Cardiac septum (tissue), 1 donor: ENCODE measurements around the gene TREML1. TPM values are rescaled to one million over a fixed set of nuclear protein-coding genes. Genes with fewer than 3 reads are reported as not detected.
A peak's percentile ranks its signal among the peaks of the same experiment; 100 is the strongest.
"Not testable (repeated sequence)": the region's sequence is repeated elsewhere in the genome, so short reads cannot be mapped to it uniquely, and the experiment has no call there.

Experiments
- DNase-seq: peaks from one replicate; pipeline ENCODE4 v3.0.0-alpha.2; 2020; ENCODE audit warnings: low spot score
- intact Hi-C: fragments of 100-400 bp; cut with DNase I; formaldehyde crosslinking; loops from one replicate; pipeline ENCODE4 v1.14.0; 2022
- total RNA-seq: library from RNA; stranded (reverse); fragmentation: NEBNext Ultra II Directional; extraction: Animal tissue kit (Norgen Biotek cat#: 25700); gene quantifications from one replicate; pipeline ENCODE4 v1.2.1, GENCODE V29; 2021
- donor health status: DM: no; HTN: no; CAD: no.

The TREML1 gene
- total RNA-seq, 1 donor from 2014 or later = not detected

DNA sequence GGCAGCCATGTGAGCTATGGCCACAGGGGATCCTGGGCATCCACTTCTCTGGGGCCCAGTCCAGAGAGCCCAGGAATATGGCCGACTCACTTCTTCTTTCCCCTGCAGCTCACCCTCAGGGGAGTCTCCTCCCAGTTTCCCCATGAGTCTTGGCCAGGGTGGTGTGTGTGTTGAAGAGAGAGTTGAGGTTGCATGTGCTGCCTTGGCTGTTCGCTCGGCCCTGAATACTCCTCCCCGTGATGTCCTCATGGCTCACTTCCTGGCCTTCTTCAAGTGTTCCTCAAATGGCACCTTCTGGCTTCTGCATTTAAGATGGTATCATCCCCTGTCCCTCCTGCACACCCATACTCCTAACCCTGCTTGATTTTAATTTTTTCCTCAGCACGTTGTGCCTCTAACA, 3.2 kb upstream of the TREML1 start:
- DNase-seq = no peak
- intact Hi-C loops = no loop called here

DNA sequence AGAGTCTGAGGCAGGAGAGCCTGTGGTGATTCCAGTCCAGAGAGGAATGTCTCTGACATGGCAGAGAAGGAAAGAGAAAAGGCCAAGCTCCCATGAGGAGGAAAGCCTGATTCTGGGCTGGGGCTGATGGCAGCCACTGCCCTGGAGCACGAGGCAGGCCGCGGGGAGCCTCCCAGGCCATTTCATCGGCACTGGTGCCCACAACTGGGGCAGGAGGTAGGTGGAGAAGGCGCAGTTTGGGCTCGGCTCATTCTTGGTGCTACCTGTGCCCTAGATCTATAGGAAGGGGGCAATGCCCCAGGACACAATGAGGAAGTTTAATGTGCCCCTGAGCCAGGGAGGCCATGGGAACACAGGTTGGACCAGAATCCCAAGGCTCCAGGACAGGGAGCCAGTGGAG, 2.6 kb upstream of the TREML1 start:
- intact Hi-C loops = no loop called here
- no peak for DNase-seq

DNA sequence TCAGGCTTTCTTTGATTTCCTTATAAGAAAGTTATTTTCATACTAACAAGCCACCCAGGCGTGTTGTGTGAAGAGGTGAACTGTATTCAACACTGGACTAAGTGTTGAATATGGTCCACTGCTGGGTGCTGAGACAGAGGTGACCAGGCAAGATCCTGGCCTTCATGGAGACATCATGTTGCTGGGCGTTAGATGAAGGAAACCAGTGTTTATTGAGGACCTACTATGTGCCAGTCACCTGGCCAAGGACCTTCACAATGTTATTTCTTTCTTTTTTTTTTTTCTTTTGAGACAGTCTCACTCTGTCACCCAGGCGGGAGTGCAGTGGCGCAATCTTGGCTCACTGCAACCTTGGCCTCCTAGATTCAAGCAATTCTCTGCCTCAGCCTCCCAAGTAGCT, 1.9 kb upstream of the TREML1 start:
- intact Hi-C loops = no loop called here
- no peak for DNase-seq

DNA sequence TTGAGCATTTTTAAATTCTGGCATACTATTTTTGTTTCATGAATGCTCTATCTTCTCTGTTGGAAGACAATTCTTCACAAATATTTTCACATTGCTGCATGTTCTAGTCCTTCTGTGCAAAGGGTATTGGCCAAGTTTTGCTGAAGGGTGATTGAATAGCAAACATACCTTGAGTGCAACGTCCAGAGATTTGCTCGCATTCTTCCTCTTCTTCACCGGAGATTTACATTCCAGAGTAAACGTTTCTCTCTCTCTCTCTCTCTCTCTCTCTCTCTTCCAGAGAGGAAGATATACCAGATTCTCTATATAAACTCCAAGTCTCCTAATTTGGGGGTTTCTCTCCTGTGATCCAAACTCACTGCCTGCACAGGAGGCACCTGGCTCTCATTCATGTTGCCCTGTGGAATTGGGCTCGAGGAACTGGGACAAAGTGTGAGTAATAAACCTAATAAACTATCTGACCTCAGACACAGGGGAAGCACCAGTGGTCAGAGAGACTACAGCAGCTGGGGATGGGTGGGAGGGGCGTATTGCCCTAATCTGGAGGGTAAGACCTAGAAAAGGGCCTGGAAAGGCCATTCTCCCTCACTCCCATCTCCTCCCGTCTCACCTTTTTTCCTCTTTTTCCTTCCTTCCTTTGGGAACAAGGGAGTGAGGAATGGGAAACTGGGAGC, 1.1 kb upstream of the TREML1 start:
- DNase-seq = no peak
- intact Hi-C loops = no loop called here

DNA sequence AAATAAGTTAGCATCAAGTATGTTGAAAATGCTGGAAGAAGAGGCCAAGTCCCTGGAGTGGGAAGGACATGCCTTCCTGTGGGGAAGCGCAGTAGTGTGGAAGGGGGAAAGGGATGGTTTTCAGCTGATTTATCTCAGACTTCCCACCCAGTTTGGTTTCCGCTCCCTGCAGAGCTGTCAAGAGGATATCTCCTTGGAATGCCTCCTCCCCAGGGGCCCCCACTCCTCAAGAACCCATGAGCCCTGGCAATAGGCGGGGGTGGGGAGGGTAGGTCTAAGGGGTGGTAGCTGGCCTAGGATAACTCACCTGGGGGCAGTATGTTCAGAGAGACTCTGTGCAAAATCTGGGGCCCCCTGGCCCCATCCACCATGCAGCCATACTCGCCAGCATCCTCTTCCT, 696 bp downstream of the TREML1 start:
- no peak for DNase-seq
- intact Hi-C loops = no loop called here

DNA sequence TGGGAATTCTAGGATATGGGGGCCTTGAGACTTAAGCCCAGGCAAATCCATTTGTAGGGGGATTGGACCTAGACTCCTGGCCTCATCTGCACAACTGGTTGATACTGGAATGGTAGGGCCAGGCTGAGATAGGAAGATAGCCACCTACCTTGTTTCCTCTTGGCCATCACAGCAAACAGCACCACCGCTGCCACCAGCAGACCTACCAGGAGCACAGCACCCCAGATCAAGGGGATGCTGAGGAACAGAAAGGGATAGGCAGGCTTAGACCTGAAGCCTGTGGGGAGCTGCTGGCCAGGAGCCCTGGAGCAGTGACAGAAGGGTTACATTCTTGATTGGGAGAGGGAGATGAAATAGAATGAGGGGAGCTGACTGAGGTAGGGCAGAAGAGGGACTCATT, 3.5 kb downstream of the TREML1 start:
- intact Hi-C loops = no loop called here
- no peak for DNase-seq

DNA sequence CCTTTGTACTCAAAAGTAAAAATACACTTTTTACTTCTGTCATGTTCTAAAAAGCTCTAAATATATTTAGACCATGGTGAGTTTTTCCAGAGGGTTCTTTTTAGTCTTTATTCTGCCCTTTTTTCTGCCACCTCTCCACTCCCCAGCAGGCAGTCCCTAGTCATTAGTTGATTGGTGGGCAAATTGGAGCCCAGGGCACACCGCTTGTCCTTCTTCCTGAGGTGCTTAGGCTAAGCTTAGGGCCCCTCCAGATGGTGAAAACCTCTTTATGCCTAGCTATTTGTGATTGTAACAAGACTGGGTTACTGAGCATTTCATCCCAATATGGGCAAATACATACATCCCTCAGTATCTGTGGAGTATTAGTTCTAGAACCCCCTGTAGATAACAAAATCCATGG, 6.2 kb downstream of the TREML1 start:
- intact Hi-C loops = no loop called here
- no peak for DNase-seq

DNA sequence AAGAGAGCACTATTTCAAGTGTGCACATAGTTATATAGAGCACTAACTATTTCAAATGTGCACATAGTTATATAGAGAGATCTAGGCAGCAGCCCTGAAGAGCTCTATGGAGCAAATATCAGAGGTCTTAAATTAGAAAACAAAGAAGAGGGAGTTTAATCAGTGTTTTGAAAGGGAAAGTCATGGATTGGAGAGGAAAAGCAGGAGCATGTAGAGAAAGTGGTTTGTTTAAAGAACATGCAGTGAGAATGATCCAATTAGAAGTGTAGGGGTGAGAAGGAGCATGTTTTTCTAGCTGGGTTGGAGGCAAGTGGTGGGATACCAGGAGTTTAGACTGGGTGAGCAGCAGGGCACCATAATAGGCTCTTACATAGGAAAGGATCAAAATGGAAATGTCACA, 17.2 kb downstream of the TREML1 start:
- intact Hi-C loops = no loop called here
- DNase-seq = no peak

DNA sequence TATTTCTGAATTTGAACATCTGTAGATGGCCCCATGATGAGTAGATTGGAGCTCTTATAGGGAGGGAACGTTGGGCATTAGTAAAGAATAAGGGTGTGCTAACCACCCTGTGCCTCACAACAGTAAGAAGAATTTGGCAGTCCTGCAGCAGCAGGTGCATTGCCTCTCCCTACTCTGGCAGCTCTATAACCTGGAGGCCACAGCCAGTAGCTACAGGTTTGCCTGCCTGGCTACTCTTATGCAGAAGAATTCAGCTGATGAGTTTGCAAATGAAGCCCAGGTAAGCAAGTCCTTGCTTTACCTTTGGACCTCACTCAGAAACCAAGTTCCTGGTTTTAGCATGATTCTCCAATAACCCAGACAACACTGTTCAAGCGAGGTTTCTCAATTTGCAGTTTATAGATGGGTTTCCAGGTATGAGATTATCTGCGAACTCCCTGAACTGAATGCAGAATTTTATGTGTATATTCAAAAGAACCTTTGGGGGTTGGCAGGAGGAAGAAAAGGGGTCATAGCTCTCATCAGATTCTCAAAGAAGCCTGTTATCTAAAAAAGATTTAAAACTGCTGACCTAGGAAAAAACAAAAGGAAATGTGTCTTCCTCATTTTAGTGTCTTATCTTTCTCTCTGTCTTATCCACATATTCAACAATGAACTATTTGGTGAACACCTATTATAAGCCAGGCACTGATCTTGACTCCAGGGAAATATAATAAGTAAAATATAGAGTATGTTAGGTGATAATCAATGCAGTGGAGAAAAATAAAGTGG, 18.9 kb downstream of the TREML1 start:
- intact Hi-C loops = no loop called here
- DNase-seq = no peak

DNA sequence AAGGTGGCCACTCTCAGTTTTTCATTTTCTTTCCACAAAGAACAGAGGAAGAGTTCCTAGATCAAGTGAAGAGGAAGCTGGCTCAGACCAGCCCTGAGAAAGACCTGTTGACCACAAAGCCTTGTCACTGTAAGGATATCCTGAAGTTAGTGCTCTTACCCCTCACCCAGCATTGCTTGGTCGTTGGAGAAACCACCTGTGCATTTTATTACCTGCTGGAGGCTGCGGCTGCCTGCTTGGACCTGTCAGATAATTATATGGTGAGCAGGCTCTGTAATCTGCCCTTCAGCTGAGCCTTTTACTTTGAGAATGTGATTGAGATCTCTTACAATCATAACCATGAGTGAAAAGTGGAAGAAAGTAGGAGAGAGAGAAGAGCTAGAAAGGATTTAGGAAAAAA, 21.9 kb downstream of the TREML1 start:
- no peak for DNase-seq
- intact Hi-C loops = no loop called here

DNA sequence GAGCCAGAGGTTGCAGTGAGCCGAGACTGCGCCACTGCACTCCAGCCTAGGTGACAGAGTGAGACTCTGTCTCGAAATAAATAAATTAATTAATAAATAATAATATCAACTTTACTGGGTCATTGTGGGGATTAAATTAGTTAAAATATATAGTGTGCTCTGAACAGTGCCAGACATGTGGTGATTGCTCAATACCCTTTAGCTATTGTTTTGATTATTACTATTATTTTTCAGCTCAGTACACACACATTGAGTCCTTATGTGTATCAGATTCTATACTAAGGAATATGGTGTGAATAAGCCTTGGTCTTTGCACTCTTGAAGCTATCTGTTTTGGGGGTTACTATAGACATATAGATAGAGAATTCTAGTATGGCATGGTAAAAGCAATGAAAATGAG, 28.9 kb downstream of the TREML1 start:
- DNase-seq = no peak
- intact Hi-C loops = no loop called here

DNA sequence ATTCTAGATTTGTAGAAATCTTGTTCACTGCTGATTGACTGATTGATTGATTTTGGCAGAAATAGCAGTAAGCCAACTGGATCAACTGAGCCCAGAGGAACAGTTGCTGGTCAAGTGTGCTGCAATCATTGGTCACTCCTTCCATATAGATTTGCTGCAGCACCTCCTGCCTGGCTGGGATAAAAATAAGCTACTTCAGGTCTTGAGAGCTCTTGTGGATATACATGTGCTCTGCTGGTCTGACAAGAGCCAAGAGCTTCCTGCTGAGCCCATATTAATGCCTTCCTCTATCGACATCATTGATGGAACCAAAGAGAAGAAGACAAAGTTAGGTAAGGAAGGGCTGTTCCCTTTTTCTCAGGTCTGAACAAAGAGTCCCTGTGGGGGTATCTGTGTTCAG, 31.2 kb downstream of the TREML1 start:
- intact Hi-C loops = no loop called here
- no peak for DNase-seq

DNA sequence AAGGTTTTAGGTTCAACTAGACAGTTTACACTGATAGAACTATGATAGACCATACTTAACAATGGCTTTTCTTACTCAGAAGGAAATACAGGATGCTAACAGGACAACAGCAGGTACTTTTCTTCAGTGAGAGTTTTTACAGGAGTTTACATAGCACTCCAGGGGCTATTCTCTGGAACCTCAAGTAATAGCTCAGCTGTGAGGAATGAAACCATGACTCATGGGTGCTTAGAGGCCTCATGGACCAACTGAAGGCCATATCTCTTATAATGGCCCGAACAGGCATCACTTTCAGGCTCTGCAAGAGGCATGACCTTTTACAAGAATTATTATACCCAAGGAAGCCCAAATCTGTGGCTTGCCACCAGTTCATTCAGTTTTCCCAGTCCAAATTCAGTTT, 31.8 kb downstream of the TREML1 start:
- DNase-seq = no peak
- intact Hi-C loops = no loop called here

DNA sequence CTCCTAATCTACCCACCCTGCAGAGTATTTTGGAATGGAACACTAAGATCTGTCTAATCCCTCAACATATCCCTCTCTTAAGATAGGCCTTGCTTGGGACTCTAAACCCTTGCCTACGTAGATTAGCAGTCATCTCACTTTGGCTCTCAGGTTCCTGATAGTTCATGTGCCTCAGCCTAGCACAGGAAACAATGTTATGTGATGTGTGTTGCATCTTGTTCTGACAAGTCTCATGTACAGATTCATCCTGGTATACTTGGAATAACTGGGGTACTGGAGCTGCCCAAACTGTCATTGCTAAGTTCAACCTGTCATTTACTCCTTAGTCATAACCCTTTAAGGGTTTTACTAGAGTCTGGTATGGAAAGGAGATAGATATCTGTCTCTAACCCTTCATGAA, 34.1 kb downstream of the TREML1 start:
- intact Hi-C loops = no loop called here

DNA sequence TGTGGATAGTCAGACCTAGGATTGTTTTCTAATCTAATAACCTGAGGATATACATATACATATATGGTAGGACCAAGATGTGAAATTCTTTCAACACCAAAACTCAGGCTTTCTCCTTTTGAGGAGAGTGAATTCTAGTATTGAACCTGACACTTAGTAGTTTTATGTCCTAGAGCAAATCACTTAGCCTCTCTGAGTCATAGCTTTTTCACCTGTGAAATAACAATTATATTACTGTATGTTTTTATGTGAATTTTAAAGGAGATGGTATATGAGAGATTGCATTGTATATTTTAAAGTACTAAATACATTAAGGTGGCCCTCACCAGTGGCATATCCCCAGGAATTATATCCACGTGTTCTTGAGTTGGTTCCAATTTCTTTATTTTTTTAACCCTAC, 34.6 kb downstream of the TREML1 start:
- intact Hi-C loops = no loop called here

More for the DNA sequence above, 34.1 kb downstream of the TREML1 start:
- DNase-seq = no peak

DNA sequence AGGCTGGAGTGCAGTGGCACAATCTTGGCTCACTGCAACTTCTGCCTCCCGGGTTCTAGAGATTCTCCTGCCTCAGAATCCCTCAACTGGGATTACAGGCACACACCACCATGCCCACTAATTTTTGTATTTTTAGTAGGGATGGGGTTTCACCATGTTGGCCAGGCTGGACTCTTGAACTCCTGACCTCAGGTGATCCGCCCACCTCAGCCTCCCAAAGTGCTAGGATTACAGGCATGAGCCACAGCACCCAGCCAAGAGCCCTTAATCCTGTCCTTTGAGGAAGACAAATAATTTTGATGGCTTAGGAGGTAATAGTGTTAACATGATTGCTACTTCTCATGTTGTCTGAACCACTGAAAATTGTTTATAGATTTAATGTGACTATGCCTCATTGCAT, 39.1 kb downstream of the TREML1 start:
- DNase-seq, intact Hi-C loops: not testable (repeated sequence)

More for the DNA sequence above, 34.6 kb downstream of the TREML1 start:
- DNase-seq = no peak

DNA sequence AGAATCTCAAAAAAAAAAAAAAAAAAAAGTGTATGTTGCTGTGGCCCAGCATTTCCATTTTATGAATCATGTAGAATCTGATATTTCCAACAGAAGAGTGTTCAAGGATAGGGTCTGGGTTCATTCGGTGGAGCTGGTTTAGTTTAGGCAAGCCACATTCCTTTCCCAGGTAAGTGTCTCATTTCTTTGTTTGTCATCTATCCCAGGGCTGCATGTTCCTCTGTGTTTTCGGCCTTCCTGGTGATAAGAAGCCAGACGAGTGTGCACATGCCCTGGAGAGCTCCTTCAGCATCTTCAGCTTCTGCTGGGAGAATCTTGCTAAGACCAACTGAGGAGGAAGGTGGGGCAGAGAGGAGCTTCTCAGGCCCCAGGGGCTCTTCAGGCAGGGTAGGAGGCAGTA, 43.1 kb downstream of the TREML1 start:
- intact Hi-C loops = no loop called here
- no peak for DNase-seq

DNA sequence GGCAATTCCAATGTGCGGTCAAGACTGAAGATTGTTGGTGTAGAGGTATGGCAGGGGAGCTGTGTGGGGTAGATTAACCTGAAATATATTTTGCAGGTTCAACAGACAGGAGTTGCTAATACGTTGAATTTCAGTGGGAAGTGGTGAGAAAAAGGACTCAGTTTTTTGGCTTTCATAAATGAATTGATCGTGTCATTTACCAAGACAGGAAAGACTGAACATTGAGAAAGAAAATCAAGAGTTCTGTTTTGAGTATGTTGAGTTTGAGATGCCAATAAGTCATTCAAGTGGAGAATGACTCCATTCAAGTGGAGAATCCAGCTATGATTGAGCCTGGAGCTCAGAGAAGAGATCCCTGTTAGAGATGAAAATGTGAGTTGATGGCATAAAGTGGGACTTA, 50.3 kb downstream of the TREML1 start:
- intact Hi-C loops = no loop called here
- DNase-seq = no peak

DNA sequence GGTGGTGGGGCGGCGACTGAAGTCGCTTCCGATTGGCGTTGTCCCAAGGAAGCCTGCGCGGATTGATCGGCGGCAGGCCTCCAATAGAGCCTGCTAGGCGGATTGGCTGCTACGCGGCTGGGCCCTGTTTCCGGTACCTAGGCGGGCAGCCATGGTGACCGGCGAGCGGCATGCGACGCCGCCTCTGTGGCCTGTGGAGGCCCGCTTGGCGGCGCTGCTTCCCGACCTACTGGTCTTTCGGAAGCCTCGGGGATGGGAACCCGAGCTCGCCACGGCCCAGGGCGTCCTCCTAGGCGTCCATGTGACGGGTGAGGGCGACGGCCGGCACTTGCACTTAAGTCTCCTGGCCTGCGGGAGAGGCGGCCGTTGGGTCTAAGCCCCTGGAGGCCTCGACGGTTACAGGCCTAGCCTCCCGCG, 53.3 kb downstream of the TREML1 start:
- DNase-seq = peak; percentile 82
- intact Hi-C loops = no loop called here
